MCF 10A (cell line): ENCODE results near the gene ACVR2B. TPM values are rescaled to one million over a fixed set of nuclear protein-coding genes. Genes with fewer than 3 reads are reported as not detected.

Experiments
- BruUV-seq: library from RNA; stranded (reverse); fragments of 400-500 nt; replicated peaks from 2 replicates; lab custom pipeline; 2021; lab: Mats Ljungman, UMichigan
- CTCF ChIA-PET: fragments of 300-600 bp; sonication (Branson Sonifier 250); formaldehyde crosslinking; extraction: SDS; loops from one replicate; lab custom pipeline; 2021; ENCODE audit warnings: antibody characterized with exemption, inconsistent platforms; lab: Yijun Ruan, JAX
- POLR2A ChIA-PET: fragments of 300-600, 350-650 bp; sonication (Branson Sonifier 250); formaldehyde crosslinking; extraction: SDS; loops from one replicate; lab custom pipeline; 2020; ENCODE audit warnings: antibody characterized with exemption, inconsistent platforms; lab: Yijun Ruan, JAX
- DNase-seq: peaks from one replicate; pipeline ENCODE4 v3.0.0-alpha.2; 2018; ENCODE audit not compliant: unreplicated experiment
- H3K27ac Mint-ChIP-seq: one replicate; pipeline ENCODE4 v1.8.0; 2022; ENCODE audit warnings: mild to moderate bottlenecking, low read depth, mixed read lengths; ENCODE audit not compliant: unreplicated experiment
- H3K27me3 Mint-ChIP-seq: one replicate; pipeline ENCODE4 v1.8.0; 2022; ENCODE audit warnings: mixed read lengths; ENCODE audit not compliant: insufficient read depth, unreplicated experiment
- H3K36me3 Mint-ChIP-seq: one replicate; pipeline ENCODE4 v1.8.0; 2022; ENCODE audit warnings: mild to moderate bottlenecking, moderate library complexity, mixed read lengths; ENCODE audit not compliant: insufficient read depth, unreplicated experiment
- H3K4me1 Mint-ChIP-seq: one replicate; pipeline ENCODE4 v1.8.0; 2022; ENCODE audit warnings: mixed read lengths; ENCODE audit not compliant: insufficient read depth, unreplicated experiment
- H3K4me3 Mint-ChIP-seq: one replicate; pipeline ENCODE4 v1.8.0; 2022; ENCODE audit warnings: mild to moderate bottlenecking, moderate library complexity, mixed read lengths; ENCODE audit not compliant: unreplicated experiment
- H3K9me3 Mint-ChIP-seq: one replicate; pipeline ENCODE4 v1.8.0; 2022; ENCODE audit warnings: mixed read lengths; ENCODE audit not compliant: unreplicated experiment
- CTCF ChIP-seq: fragments of 200-600 bp; IDR thresholded peaks from one replicate; pipeline ENCODE4 v1.8.0; 2022; ENCODE audit warnings: antibody characterized with exemption, mild to moderate bottlenecking; ENCODE audit not compliant: unreplicated experiment
- intact Hi-C: fragments of 100-400 bp; cut with micrococcal nuclease; formaldehyde crosslinking; loops from 2 replicates; pipeline ENCODE4 v1.14.1; 2022
- total RNA-seq: library from RNA; stranded (reverse); gene quantifications from 2 replicates; pipeline ENCODE4 v1.2.3, GENCODE V29; 2022

The ACVR2B gene
- total RNA-seq, 1 experiment from 2014 or later, result 3.6 TPM

- Mint-ChIP-seq H3K9me3 (no peaks in the 10 kb centered on the region), H3K27ac (no peak overlapping the region), H3K36me3 (no peaks in the 10 kb centered on the region), H3K27me3 (no peaks in the 10 kb centered on the region), H3K4me1 (no peaks in the 10 kb centered on the region), H3K4me3 (no peak overlapping the region)
- BruUV-seq, result no TSS peak
- intact Hi-C loops, result no loop called here
- CTCF ChIA-PET, result interaction anchor here (0.6 to 2.3 kb wide), 6 partner anchors 9 to 510 kb away, joined by 3 to 13 read pairs (median 6); partner anchors contain the start of gene XYLB
- no peak for TF ChIP-seq CTCF
- DNase-seq, result no peak
- POLR2A ChIA-PET, result no interaction called here
These were observed 36.1 kb downstream of the ACVR2B start for GRCh38 chr3:38489766-38490165.

GRCh38 chr3:38490281-38491030, 36.8 kb downstream of the ACVR2B start:
- no peaks in the 10 kb centered on the region for H3K27me3 Mint-ChIP-seq
- no peak for DNase-seq
- BruUV-seq, result no TSS peak
- H3K4me3 Mint-ChIP-seq, result no peak overlapping the region
- H3K36me3 Mint-ChIP-seq, result no peaks in the 10 kb centered on the region
- no peak overlapping the region for H3K27ac Mint-ChIP-seq
- ChIA-PET CTCF (interaction anchor here (0.6 to 2.3 kb wide), 9 partner anchors 10 to 700 kb away, joined by 3 to 13 read pairs (median 3); partner anchors contain the start of gene XYLB), POLR2A (no interaction called here)
- H3K9me3 Mint-ChIP-seq, result no peaks in the 10 kb centered on the region
- intact Hi-C loops, result no loop called here
- no peak for TF ChIP-seq CTCF
- H3K4me1 Mint-ChIP-seq, result no peaks in the 10 kb centered on the region

GRCh38 chr3:38491215-38491614, 37.5 kb downstream of the ACVR2B start:
- Mint-ChIP-seq H3K9me3 (no peaks in the 10 kb centered on the region), H3K27ac (no peak overlapping the region), H3K4me3 (no peak overlapping the region), H3K27me3 (no peaks in the 10 kb centered on the region), H3K4me1 (no peaks in the 10 kb centered on the region), H3K36me3 (no peaks in the 10 kb centered on the region)
- DNase-seq, result no peak
- POLR2A ChIA-PET, result no interaction called here
- intact Hi-C loops, result no loop called here
- TF ChIP-seq CTCF, result no peak
- CTCF ChIA-PET, result interaction anchor here (0.6 to 2.3 kb wide), 7 partner anchors 11 to 699 kb away, joined by 3 to 15 read pairs (median 3); partner anchors contain the start of gene XYLB
- BruUV-seq, result no TSS peak

- TF ChIP-seq CTCF, result no peak
- BruUV-seq, result no TSS peak
- ChIA-PET POLR2A (no interaction called here), CTCF (interaction anchor here (0.8 to 2.2 kb wide), 5 partner anchors 10 to 537 kb away, joined by 3 to 15 read pairs (median 3); no protein-coding TSS in a partner anchor)
- Mint-ChIP-seq H3K36me3 (no peaks in the 10 kb centered on the region), H3K9me3 (no peaks in the 10 kb centered on the region), H3K27ac (no peak overlapping the region), H3K27me3 (no peaks in the 10 kb centered on the region), H3K4me3 (no peak overlapping the region), H3K4me1 (peaks cover 9% of the 10 kb centered on the region)
- DNase-seq, result no peak
- intact Hi-C loops, result no loop called here
These were observed 39.3 kb downstream of the ACVR2B start for GRCh38 chr3:38493031-38493430.
